Prostate gland (tissue), 2 donors: Measurements from ENCODE around the gene POMGNT1.

Experiments used
- POLR2A ChIP-seq: fragments of 450-650 bp; IDR thresholded peaks from one replicate; pipeline ENCODE4 v1.6.1; 2016; ENCODE audit warnings: antibody characterized with exemption, mild to moderate bottlenecking
- TF ChIP-seq, protein P1 (sequence below), 4 experiments: fragments of 200-600 bp in 2 of 4; fragments of 450-650 bp in 2 of 4; sonication (generic) in 2 of 4; IDR thresholded peaks; 1 replicate in 3 of 4; 2 replicates in 1 of 4; pipeline ENCODE4 v1.5.1; 2016 to 2019; ENCODE audit warnings: antibody characterized with exemption in 4 of 4, mild to moderate bottlenecking in 2 of 4, moderate library complexity in 2 of 4

DNA sequence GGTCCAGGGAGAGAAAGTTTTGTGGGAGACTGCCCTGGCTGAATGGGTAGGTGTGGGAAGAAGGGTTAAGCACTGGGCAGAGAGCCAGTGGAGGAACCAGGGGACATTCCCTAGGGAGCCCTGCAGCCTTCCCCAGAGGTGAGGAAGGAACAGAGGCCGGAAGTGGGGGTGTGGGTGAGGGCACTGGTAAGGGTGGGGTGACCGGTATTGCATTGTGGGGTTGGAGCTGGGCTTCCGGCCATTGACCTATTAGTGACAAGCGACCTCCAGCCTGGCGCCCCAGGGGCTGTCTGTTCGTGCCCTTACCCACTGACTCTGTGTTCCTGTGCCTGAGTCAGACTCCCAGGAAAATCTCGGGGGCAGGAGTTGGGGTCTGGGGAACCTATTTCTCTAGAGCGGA, 26.9 kb downstream of the POMGNT1 start:
- TF ChIP-seq, protein P1, sequence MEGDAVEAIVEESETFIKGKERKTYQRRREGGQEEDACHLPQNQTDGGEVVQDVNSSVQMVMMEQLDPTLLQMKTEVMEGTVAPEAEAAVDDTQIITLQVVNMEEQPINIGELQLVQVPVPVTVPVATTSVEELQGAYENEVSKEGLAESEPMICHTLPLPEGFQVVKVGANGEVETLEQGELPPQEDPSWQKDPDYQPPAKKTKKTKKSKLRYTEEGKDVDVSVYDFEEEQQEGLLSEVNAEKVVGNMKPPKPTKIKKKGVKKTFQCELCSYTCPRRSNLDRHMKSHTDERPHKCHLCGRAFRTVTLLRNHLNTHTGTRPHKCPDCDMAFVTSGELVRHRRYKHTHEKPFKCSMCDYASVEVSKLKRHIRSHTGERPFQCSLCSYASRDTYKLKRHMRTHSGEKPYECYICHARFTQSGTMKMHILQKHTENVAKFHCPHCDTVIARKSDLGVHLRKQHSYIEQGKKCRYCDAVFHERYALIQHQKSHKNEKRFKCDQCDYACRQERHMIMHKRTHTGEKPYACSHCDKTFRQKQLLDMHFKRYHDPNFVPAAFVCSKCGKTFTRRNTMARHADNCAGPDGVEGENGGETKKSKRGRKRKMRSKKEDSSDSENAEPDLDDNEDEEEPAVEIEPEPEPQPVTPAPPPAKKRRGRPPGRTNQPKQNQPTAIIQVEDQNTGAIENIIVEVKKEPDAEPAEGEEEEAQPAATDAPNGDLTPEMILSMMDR (IDR thresholded peaks at IDR 0.05), result no peak
- TF ChIP-seq POLR2A, result no peak
